GM19324 (cell line): Measurements from ENCODE around the gene ZFP36L1.

ENCODE experiments used
- ATAC-seq: cut with Tn5 transposase; IDR thresholded peaks from one replicate; pipeline ENCODE4 v1.9.1; 2021; ENCODE audit warnings: mild to moderate bottlenecking, moderate library complexity; ENCODE audit not compliant: unreplicated experiment, low FRiP score

Gene ZFP36L1, protein sequence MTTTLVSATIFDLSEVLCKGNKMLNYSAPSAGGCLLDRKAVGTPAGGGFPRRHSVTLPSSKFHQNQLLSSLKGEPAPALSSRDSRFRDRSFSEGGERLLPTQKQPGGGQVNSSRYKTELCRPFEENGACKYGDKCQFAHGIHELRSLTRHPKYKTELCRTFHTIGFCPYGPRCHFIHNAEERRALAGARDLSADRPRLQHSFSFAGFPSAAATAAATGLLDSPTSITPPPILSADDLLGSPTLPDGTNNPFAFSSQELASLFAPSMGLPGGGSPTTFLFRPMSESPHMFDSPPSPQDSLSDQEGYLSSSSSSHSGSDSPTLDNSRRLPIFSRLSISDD

DNA sequence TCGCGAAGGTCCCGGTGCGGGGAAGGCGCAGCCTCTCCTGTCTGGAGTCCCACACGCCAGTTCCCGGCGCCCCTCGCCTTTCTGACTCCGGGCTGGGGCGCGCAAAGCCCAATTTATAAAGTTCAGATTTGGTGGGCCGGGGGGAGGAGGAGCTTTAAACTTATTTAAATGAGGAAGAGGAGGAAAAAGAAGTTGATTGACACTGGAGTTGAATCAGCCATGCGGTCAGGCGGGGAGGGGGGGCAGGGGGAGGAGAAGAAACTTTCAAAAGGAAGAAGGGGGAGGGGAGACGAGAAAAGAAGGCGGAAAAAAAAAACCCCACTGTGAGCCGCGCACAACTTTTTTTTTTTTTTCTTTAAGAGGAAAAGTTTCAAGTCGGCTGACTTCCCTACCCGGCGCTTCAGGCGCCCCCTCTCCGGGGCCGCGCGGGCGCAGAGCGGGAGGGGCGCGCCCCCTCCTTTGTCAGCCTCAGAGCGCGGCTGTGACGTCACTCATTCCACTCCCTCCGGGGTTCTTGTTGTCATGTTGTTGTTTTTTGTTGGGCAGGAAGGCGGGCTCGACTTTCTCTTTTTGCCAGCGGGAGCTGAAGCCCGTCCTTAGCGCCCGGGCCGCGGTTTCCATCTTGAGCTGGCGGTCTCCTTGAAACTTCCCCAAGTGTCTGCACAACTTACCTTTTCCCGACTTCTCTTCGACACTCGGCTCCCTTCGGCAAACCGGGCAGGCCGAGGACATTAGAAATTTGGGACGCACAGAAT is at the start of gene ZFP36L1:
Gene ZFP36L1, minus strand, starts transcription at position 89 of the 755 bp plus-strand sequence. CDS start 129 bp downstream, outside the sequence.
- ATAC-seq: peak; percentile 46

DNA sequence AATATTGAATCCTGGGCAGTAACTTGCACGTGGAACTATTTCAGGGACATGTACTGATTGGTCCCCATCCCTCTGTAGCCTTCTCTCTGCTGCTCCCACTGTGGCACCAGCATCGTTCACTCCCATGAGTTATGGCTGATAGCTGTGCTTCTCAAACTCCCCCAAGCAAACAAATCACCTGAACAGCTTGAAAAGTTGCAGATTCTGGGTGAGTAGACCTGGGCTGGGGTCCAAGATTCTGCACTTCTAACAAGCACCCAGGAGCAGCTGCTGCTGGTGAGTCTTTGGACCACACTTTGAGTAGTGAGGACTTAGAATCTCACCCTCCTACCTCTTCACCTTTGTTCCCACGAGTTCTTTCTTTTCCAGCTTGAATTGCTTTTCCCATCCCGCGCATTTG is 49.4 kb upstream of the ZFP36L1 start:
- no peak for ATAC-seq

DNA sequence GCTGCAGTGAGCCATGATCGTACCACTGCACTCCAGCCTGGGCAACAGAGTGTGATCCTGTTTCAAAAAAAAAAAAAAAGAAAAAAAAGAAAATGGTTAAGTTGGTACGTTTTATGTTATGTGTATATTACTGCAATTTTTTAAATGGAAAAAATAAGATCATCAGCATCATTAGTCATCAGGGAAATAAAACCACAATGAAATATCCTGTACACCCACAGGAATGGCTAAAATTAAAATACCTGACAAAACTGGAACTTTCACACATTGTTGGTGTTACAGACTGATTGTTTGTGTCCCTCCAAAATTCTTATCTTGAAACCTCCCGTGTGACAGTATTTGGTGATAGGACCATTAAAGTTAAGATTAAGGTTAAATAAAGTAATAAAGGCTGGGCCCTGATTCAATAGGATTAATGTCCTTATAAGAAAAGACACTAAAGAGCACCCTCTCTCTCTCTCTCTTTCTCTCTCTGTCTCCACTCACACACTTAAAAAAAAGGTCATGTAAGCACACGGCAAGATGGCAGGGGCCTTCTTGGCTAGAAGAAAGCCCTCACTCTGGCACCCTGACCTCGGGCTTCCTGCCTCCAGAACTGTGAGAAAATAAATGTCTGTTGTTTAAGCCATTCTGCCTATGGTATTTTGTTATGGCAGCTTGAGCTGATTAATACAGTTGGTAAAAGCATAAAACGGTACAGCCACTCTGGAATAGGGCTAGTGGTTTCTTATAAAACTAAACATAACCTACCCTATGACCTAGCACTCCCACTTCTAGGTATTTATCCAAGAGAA is 48.3 kb upstream of the ZFP36L1 start:
- no peak for ATAC-seq

DNA sequence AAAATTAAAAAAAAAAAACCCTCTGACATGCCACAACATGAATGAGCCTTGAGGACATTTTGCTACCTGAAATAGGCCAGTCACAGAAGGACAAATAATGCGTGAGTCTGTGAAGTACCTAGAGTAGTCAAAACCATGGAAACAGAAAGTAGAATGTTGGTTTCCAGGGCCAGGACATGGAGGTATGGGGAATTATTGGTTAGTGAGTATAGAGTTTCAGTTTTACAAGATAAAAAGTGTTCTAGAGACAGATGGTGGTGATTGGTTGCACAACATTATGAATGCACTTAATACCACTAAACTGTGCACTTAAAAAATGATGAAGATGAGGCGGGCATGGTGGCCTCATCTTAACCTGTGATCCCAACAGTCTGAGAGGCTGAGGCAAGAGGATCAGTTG is 47.6 kb upstream of the ZFP36L1 start:
- no peak for ATAC-seq

GRCh38 chr14:68836082-68836481 is 43.2 kb upstream of the ZFP36L1 start:
- ATAC-seq: no peak

- ATAC-seq: no peak
Observed at GRCh38 chr14:68834816-68835215, 41.9 kb upstream of the ZFP36L1 start.

DNA sequence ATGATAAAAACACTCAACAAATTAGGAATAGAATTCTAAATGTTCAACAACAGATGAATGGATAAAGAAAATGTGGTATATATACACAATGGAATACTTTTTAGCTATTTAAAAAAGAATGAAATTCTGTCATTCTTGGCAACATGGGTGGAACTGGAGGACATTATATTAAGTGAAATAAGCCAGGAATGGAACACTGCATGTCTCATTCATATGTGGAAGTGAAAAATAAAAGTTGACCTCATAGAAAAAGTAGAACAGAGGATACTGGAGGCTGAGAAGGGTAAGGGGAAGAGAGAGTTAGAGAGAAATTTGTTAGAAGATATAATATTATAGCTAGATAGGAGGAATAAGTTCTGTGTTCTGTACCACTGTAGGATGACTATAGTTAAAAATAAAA is 35.8 kb upstream of the ZFP36L1 start:
- no peak for ATAC-seq

DNA sequence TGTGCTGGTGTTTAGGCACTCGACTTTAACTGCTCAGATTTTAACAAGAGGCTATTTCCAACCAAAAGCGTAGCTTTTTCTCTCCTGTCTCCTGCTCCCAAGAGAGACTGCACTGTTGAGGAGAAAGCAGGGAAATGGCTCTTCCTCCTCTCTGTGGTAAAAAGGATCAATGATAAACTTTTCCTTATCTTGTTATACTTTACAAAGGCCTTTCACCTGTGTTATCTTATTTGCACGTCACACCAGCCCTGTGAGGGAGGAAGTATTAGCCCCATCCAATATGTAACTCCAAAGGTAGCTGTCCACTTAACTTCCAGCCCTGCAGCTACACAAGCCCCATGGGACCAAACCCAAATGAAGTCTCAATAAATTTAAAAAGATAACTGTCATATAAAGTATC is 32.9 kb upstream of the ZFP36L1 start:
- no peak for ATAC-seq

- no peak for ATAC-seq
Observed at GRCh38 chr14:68824517-68825347, 31.9 kb upstream of the ZFP36L1 start.

GRCh38 chr14:68824207-68824516 is 31.3 kb upstream of the ZFP36L1 start:
- ATAC-seq: no peak

DNA sequence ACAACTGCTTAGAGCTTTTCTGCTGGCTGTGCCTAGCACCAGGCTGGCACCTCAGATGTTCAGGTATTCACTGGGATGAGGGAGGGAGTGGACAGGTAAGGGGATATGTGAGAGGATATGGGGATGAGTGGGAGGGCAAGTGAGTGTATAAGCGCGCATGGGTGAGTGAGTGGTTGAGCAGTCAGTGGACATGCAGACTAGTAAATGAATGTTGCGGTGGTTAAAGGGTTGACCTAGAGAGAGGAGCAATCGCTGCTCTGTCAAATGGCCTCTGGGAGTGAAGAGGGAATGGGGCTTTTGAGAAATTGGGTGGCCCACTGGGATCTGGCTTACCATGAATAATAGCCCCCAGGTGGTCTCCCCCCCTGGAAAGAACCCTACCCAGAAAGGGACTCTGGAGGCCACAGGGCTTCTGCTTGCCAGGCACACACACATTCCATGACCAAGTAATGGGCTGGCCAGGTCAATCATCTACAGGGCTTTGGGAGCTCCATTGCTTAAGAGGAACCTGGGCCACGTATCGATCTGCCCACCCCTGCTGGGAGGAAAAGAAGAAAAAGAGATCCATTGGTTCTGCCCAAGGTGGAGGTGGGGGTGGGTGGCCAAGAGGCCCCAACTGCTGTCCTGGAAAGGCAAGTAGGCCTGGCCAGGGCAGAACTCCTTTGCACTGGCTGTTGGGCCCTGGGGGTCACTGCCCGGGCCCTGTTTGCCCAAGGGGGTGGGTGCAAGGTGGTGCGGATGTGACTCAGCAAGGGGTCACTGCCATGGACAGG is 30.8 kb upstream of the ZFP36L1 start:
- no peak for ATAC-seq

DNA sequence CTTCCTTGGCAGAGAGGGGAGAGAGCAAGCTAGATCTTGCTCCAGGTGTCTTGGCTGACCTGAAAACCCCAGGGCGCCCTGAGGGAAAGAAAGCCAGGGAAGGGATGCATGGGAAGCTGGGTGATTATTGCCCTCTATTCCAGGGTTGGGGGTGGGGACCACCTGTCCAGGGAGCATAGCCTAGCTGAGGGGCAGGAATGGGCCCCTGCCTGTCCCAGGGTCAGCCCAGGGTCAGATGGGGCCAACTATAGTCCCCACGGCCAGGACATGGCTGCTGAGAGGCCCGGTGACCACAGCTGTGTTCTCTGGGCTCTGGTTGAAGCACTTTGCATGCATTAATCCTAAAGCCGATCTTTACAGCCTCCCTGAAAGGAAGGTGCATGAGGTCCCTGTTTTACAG is 30.1 kb upstream of the ZFP36L1 start:
- no peak for ATAC-seq

DNA sequence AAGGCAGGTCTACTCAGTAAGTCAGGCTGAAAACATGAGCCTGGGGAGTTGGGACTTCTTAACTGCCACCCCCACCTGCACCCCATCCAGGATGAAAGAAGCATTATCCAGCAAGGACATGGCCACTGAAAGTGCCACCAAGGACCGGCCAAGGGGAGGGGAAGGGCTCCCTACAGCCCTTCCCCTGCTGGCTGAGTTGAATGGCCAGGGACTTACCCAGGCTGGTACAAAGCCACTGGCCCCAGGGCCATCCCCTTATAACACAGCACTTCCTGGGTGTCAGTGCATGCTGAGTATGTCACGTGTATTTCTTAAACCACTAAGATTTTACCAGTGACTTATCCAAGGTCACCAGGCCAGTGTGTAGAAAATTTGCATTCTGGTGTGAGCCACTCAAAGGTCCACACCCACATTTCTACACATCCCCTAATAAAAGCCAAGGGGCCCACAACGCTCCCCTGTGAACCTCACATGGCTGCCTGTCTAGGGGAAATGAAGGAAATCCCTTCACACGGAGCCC is 29.3 kb upstream of the ZFP36L1 start:
- ATAC-seq: peak; percentile 40

GRCh38 chr14:68820999-68821683 is 28.3 kb upstream of the ZFP36L1 start:
- no peak for ATAC-seq

DNA sequence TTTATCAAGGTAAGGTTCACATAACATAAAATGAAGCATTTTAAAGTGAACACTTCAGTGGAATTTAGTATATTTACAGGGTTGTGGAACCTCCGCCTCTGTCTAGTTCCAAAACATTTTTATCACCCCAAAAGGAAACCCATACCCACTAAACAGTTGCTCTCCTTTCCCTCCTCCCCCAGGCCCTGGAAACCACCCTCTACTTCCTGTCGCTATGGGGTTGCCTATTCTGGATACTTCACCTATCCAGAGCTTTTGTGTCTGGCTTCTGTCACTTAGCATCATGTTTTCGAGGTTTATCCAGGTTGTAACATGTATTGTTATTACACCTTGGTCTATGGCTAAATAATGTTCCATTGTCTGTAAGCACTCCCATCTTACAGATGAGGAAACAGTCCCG is 27.7 kb upstream of the ZFP36L1 start:
- no peak for ATAC-seq

DNA sequence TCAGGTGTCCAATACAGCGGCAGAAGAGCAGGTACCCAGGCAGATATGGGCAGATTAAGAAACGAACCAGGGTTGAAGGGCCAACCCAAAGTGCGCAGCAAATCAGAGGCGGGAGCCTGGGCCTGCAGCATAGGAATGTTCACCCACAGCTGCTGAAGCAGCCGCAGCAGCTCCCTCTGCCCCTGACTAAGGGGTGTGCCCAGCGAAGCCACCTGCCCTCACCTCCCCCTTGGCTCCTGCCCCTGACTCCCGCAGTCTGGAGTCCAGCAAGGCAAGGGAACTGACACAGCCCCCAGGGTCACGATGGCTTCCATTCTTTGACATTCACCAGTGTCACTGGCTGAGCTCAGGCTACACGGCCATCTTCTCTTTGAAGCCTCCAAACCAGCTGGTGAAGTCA is 27.3 kb upstream of the ZFP36L1 start:
- no peak for ATAC-seq

GRCh38 chr14:68819260-68819691 is 26.4 kb upstream of the ZFP36L1 start:
- ATAC-seq: no peak

GRCh38 chr14:68817506-68818212 is 24.8 kb upstream of the ZFP36L1 start:
- no peak for ATAC-seq
